SH-SY5Y (cell line): ENCODE results near the gene HAPLN3.

ENCODE experiments used
- GATA2 ChIP-seq: IDR thresholded peaks from 2 replicates; pipeline ENCODE4 v1.6.1; 2011; ENCODE audit warnings: mild to moderate bottlenecking, low read depth, low read length
- GATA3 ChIP-seq: IDR thresholded peaks from 2 replicates; pipeline ENCODE4 v1.6.1; 2011; ENCODE audit warnings: low read depth, mild to moderate bottlenecking, low read length, moderate library complexity

DNA sequence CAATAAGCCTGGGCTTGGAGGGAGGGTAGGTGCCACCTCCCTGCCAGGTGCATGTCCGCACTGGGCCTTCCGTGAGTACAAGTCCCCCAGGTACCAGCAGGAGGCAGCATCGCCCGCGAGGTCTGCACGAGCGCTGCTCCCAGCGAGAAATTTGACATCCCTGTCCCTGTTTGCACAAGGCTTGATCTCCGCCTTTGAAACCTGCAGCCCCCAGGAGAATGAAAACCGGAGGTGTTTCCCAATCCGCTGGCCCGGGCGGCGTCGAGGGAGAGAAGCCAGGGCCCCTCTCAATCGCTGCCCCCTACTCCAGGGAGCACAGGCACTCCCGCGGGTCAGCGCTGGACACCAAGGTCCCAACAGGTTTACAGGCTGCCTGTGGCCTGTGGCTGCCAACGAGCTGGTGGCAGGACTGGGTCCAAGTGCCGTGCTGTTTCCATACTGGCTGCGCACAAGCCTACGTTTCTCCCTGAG is 961 bp downstream of the HAPLN3 start:
- TF ChIP-seq GATA2, result no peak
- no peak for TF ChIP-seq GATA3
